Adrenal gland (tissue), 5 donors: ENCODE data around the gene MAGI1.

Experiments
- POLR2A ChIP-seq, 2 donors: fragments of 450-650 bp; IDR thresholded peaks; one replicate each; pipeline ENCODE4 v1.6.1; 2017; ENCODE audit warnings: antibody characterized with exemption in 2 of 2, mild to moderate bottlenecking in 2 of 2, moderate library complexity in 1 of 2
- TF ChIP-seq, protein P1 (sequence below), 6 experiments: fragments of 450-650 bp in 4 of 6; fragments of 200-600 bp in 2 of 6; sonication (generic) in 1 of 6; IDR thresholded peaks; 1 replicate in 5 of 6; 2 replicates in 1 of 6; pipeline versions ENCODE4 v1.5.1 to v1.8.0; 2016 to 2021; ENCODE audit warnings: antibody characterized with exemption in 6 of 6, mild to moderate bottlenecking in 2 of 6, moderate library complexity in 1 of 6
- donor health status: DM: no; HTN: no; CAD: no.

DNA sequence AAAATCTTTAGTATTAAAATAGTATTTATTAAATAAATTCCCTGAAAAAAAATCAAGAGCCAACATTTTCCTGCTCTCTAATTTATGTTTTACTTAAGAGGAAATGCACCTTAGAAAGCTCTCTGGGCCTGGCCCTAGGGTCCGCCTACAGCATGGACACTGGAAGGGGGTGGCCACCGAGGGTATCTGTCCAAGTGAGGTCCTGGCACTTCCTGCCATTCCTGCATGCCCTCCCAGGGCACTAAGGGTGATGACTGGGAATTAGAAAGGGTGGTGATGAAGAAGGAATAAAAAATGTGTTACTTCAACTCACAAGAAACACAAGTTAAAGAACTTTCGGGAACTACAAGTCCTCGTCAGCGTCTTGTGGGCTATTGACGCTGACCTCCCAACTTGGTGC is 92.8 kb downstream of the MAGI1 start:
- no peak for TF ChIP-seq POLR2A (IDR thresholded peaks at IDR 0.05)
- TF ChIP-seq, protein P1, sequence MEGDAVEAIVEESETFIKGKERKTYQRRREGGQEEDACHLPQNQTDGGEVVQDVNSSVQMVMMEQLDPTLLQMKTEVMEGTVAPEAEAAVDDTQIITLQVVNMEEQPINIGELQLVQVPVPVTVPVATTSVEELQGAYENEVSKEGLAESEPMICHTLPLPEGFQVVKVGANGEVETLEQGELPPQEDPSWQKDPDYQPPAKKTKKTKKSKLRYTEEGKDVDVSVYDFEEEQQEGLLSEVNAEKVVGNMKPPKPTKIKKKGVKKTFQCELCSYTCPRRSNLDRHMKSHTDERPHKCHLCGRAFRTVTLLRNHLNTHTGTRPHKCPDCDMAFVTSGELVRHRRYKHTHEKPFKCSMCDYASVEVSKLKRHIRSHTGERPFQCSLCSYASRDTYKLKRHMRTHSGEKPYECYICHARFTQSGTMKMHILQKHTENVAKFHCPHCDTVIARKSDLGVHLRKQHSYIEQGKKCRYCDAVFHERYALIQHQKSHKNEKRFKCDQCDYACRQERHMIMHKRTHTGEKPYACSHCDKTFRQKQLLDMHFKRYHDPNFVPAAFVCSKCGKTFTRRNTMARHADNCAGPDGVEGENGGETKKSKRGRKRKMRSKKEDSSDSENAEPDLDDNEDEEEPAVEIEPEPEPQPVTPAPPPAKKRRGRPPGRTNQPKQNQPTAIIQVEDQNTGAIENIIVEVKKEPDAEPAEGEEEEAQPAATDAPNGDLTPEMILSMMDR (IDR thresholded peaks at IDR 0.05): no peak
